NB4 (cell line): ENCODE measurements around the gene TBC1D2B.

Experiments used
- DNase-seq: peaks from one replicate; pipeline ENCODE4 v3.0.0; 2010; ENCODE audit warnings: low read depth
- H3K4me3 ChIP-seq: one replicate; pipeline ENCODE4 v1.5.1; 2011; ENCODE audit warnings: mild to moderate bottlenecking, low read depth, low read length, moderate library complexity
- MYC ChIP-seq: IDR thresholded peaks from 2 replicates; pipeline ENCODE4 v1.6.1; 2011; ENCODE audit warnings: low read depth, low read length
- POLR2A ChIP-seq: IDR thresholded peaks from 2 replicates; pipeline ENCODE4 v1.6.1; 2011; ENCODE audit warnings: mild to moderate bottlenecking; ENCODE audit not compliant: insufficient read length; ENCODE audit errors: extremely low read depth
- TF ChIP-seq, protein P1 (sequence below): IDR thresholded peaks from one replicate; pipeline ENCODE4 v1.5.1; 2012; ENCODE audit warnings: low read depth, low read length
- TF ChIP-seq, protein P2 (sequence below): IDR thresholded peaks from 2 replicates; pipeline ENCODE4 v1.6.1; 2011; ENCODE audit warnings: low read depth, low read length

Gene TBC1D2B

DNA sequence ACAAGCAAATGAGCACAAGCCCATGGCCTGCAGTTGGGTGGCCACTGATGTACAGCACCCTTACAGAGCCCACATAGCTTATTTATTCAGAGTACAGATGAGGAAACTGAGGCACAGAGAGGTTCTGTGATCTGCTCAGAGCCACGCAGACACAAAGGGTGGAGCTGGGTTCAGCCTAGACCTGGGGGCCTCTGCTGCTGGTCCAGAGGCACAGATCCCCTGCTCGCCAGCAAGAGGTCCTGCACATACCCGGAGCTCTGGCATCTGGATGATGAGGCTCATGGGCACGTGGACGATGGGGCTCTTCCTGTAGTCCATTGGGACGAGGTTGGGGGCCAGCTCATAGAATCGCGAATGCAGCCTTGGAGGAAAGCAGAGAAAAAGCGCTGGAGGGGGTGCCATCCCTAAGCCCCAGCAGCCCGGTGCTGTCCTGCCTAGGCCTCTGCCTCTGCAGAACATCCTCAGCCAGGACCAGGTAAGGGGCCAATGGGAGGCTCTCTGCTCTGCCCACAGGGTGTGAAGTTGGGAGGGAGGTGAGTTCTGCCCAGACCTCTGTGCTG is 33.5 kb upstream of the TBC1D2B start:
- DNase-seq: no peak
- no peak overlapping the region for H3K4me3 ChIP-seq
- TF ChIP-seq, protein P1, sequence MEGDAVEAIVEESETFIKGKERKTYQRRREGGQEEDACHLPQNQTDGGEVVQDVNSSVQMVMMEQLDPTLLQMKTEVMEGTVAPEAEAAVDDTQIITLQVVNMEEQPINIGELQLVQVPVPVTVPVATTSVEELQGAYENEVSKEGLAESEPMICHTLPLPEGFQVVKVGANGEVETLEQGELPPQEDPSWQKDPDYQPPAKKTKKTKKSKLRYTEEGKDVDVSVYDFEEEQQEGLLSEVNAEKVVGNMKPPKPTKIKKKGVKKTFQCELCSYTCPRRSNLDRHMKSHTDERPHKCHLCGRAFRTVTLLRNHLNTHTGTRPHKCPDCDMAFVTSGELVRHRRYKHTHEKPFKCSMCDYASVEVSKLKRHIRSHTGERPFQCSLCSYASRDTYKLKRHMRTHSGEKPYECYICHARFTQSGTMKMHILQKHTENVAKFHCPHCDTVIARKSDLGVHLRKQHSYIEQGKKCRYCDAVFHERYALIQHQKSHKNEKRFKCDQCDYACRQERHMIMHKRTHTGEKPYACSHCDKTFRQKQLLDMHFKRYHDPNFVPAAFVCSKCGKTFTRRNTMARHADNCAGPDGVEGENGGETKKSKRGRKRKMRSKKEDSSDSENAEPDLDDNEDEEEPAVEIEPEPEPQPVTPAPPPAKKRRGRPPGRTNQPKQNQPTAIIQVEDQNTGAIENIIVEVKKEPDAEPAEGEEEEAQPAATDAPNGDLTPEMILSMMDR: no peak
- TF ChIP-seq, protein P2, sequence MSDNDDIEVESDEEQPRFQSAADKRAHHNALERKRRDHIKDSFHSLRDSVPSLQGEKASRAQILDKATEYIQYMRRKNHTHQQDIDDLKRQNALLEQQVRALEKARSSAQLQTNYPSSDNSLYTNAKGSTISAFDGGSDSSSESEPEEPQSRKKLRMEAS: no peak
- TF ChIP-seq POLR2A (no peak), MYC (no peak)

DNA sequence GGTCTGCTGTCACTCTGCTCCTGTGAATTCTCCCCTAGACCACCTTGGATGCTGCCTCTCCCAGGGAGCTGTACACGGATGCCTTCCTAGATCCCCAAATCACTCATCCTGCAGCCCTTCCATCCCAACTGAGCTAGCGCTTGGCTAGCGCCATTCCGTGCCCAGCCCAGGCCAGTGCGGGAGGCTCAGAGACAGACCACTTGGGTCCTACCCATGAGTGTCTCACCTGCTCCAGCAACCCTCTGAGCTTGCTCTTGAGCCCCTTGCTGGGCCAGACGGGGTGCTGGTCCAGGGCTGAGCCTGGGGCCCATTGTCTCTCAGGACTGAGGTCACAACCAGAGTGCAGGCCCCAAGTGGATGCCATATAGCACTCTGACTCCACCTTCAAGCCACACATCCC is 32.6 kb upstream of the TBC1D2B start:
- TF ChIP-seq, protein P1: no peak
- TF ChIP-seq, protein P2: no peak
- TF ChIP-seq MYC (no peak), POLR2A (no peak)
- no peak overlapping the region for H3K4me3 ChIP-seq
- DNase-seq: no peak

DNA sequence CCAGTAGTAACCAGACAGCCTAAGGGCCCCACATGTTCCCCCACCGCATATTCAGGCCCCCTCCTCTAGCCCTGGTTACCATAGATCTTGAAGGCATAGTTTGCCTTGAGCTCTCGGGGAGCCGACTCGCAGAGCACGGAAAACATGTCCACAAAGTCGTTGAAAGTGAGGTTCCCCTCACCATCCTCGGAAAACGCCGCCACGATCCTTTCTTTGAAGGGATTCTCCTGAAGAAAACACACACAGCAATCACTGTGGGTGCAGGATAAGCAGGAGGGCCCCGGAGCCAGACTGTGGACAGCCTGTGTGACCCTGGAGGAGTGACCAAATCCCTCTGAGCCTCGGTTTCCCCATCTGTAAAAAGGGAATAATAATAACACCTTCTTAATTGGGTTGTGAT is 31.6 kb upstream of the TBC1D2B start:
- DNase-seq: no peak
- no peak overlapping the region for H3K4me3 ChIP-seq
- no peak for TF ChIP-seq MYC
- TF ChIP-seq POLR2A: no peak
- TF ChIP-seq, protein P1: no peak
- TF ChIP-seq, protein P2: no peak

DNA sequence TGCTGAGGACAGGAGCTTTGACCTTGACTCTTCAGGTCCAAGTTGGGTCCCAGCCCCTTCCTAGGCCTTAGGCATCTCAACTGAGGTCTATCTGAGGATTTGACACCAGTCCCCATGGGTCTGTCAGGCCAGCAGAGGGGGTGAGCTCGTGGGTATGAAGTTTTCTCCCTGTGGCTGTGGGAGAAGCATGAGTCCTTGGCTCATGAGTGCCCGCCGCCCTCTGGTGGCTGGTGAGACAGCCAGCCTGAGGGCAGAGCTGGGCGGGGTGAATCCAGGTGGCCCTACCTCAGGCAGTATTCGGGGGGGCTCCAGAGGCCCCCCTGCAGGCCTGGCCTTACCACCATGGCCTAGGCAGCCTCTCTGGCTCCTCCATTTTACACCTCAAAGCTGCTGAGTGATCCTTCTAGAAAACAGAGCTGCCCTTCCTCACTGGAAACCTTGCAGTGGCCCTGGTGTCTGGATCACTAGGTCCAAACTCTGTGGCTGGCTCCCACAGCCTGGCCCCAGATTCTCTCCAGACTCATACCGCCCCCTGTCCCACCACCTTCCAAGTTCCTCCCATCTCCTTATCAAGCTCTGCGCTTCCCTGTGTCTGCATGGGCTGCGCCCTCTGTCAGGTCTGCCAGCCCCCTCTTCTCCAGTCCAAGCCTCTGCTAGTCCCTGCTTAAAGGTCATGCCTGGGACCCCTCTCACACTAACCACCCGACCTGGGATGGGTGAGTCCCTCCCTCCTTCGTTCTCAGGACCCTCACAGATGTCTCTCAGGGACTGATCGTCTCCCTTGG is 31.0 kb upstream of the TBC1D2B start:
- TF ChIP-seq, protein P2: peak; percentile 79
- peak; percentile 82 for TF ChIP-seq MYC
- no peak for TF ChIP-seq POLR2A
- TF ChIP-seq, protein P1: peak; percentile 98
- peak; percentile 93 for DNase-seq
- no peak overlapping the region for H3K4me3 ChIP-seq

DNA sequence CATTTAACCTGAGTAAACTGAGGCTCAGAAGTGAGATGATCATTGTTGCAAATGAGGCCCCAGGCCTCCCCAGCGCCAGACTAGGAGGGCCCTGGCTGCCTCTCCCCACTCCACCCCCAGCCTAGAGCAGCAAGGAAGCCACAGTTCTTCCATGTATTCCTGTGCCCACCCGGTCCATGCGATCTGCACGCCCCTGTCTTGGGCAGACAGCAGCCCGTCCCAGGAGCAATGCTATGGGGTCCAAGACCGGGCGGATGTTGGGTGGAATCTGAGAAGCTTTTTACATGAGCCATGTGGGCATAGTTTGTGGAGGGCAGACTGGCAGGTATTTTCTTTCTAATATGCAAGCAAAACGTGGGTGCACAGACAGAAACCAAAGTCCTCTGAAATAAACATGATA is 30.0 kb upstream of the TBC1D2B start:
- no peak overlapping the region for H3K4me3 ChIP-seq
- no peak for DNase-seq
- TF ChIP-seq, protein P2: no peak
- TF ChIP-seq, protein P1: no peak
- TF ChIP-seq POLR2A: no peak
- no peak for TF ChIP-seq MYC
